Uterus (tissue), 4 donors: ENCODE data around the gene RFX3. TPM values are rescaled to one million over a fixed set of nuclear protein-coding genes. Genes with fewer than 3 reads are reported as not detected.

Experiments
- DNase-seq, 2 donors: peaks; one replicate each; pipeline ENCODE4 v3.0.0-alpha.2; 2019 to 2020
- H3K27ac ChIP-seq, 2 donors: fragments of 200-600 bp; sonication (generic); 1 replicate in 1 of 2; 2 replicates in 1 of 2; pipeline ENCODE4 v1.5.1; 2016 to 2018
- H3K27me3 ChIP-seq, 2 donors: fragments of 200-600 bp; sonication (generic); one replicate each; pipeline ENCODE4 v1.5.1; 2018 to 2019; ENCODE audit warnings: control low read depth in 1 of 2
- H3K36me3 ChIP-seq, 2 donors: fragments of 200-600 bp; sonication (generic); one replicate each; pipeline ENCODE4 v1.5.1; 2019; ENCODE audit warnings: control low read depth in 1 of 2
- H3K4me1 ChIP-seq, 2 donors: fragments of 200-600 bp; sonication (generic); one replicate each; pipeline ENCODE4 v1.5.1; 2018 to 2019; ENCODE audit warnings: control low read depth in 1 of 2
- H3K4me3 ChIP-seq, 2 donors: fragments of 200-600 bp; sonication (generic); 1 replicate in 1 of 2; 2 replicates in 1 of 2; pipeline ENCODE4 v1.5.1; 2018 to 2019; ENCODE audit warnings: mild to moderate bottlenecking in 1 of 2
- H3K9me3 ChIP-seq, 2 donors: fragments of 200-600 bp; sonication (generic); one replicate each; pipeline ENCODE4 v1.5.1; 2019; ENCODE audit warnings: control low read depth in 1 of 2
- CTCF ChIP-seq, 4 experiments: fragments of 200-600 bp in 2 of 4; fragments of 450-650 bp in 2 of 4; sonication (generic) in 2 of 4; IDR thresholded peaks; one replicate each; pipeline ENCODE4 v1.5.1; 2016 to 2019; ENCODE audit warnings: antibody characterized with exemption in 4 of 4, mild to moderate bottlenecking in 2 of 4, moderate library complexity in 1 of 4
- POLR2A ChIP-seq, 2 donors: fragments of 450-650 bp; IDR thresholded peaks; one replicate each; pipeline ENCODE4 v1.6.1; 2016; ENCODE audit warnings: antibody characterized with exemption in 2 of 2, mild to moderate bottlenecking in 1 of 2, moderate library complexity in 1 of 2
- intact Hi-C: fragments of 100-400 bp; cut with DNase I; formaldehyde crosslinking; loops from one replicate; pipeline ENCODE4 v1.15.1; 2023; ENCODE audit warnings: low total_unique reads
- total RNA-seq, 4 donors: library from RNA; depleted of rRNA in 3 of 4; stranded (reverse); fragments of >200 nt in 3 of 4; gene quantifications; one replicate each; pipeline versions ENCODE4 v1.1.0 to v1.2.4, GENCODE V29; 2014 to 2023
- donor health status: DM: yes; HTN: yes; CAD: no.

RFX3 gene
- total RNA-seq, 4 donors from 2014 or later, result 8.5 to 43.3 (median 21.9) TPM

- no peak for TF ChIP-seq CTCF (IDR thresholded peaks at IDR 0.05)
- TF ChIP-seq POLR2A (IDR thresholded peaks at IDR 0.05), result no peak
- Histone ChIP-seq H3K4me3 (no peak overlapping the region), H3K4me1 (no peaks in the 10 kb centered on the region), H3K27ac (no peak overlapping the region), H3K27me3 (no peaks in the 10 kb centered on the region), H3K36me3 (no peaks in the 10 kb centered on the region), H3K9me3 (no peaks in the 10 kb centered on the region)
- intact Hi-C loops, result no loop called here
- no peak for DNase-seq
These were observed 183.5 kb downstream of the RFX3 start for GRCh38 chr9:3342159-3342777.

DNA sequence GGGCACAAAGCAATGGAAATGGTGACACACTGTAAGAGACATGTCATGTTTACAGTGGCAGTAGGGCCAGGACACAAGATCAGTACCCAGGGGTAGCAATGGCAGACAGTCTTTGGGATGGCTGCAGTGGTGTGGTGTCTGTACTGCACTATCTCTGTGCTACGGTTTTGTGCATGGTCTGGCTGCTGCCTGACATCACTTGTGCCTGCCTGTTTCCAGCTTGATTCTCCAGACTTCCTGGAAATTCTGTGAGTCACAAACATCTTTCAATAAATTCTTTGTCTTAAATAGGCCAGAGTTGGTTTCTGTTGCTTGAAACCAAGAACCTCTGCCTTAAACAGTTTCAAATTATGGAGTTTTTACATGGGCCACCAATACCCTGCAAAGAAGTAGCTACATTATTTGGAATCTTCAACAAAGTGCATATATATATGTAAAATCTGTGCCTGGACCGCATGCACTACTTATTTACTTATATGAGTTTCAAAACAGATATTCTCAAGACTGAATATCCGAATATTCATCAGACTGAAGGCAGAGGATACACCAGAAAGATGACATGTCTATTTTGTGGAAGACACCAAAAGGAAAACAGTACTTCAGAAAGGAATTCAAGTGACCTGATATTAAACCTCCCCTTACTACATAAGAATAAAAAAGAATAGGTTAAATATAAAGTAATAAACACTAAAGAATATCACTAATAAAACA is 188.1 kb downstream of the RFX3 start:
- intact Hi-C loops, result no loop called here
- Histone ChIP-seq H3K4me3 (no peak overlapping the region), H3K9me3 (no peaks in the 10 kb centered on the region), H3K4me1 (no peaks in the 10 kb centered on the region), H3K27ac (no peak overlapping the region), H3K27me3 (no peaks in the 10 kb centered on the region), H3K36me3 (no peaks in the 10 kb centered on the region)
- DNase-seq, result no peak
- TF ChIP-seq CTCF (IDR thresholded peaks at IDR 0.05), result no peak
- TF ChIP-seq POLR2A (IDR thresholded peaks at IDR 0.05), result no peak

DNA sequence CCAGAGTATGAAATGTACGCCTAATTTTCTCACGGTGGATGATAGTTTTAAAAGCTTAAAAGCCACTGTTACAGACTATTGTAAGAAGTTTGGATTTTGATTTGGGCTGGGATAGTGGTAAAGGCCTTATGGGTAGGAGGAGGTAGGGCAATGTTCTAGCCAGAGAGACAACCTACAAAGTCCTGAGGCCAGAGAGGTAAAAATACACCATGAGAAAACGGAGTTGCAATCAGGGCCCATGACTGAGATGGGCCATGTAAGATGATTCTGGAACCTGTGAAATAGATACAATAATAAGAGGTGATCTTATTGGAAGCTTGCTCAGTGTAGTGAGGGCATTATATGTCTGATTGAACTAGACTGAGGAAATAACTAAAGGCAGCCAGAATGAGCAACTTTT is 188.8 kb downstream of the RFX3 start:
- no peaks in the 10 kb centered on the region for H3K36me3 ChIP-seq
- no peak overlapping the region for H3K27ac ChIP-seq
- no peak for DNase-seq
- H3K9me3 ChIP-seq, result no peaks in the 10 kb centered on the region
- no peaks in the 10 kb centered on the region for H3K27me3 ChIP-seq
- intact Hi-C loops, result no loop called here
- H3K4me1 ChIP-seq, result no peaks in the 10 kb centered on the region
- TF ChIP-seq CTCF (IDR thresholded peaks at IDR 0.05) (no peak), POLR2A (IDR thresholded peaks at IDR 0.05) (no peak)
- no peak overlapping the region for H3K4me3 ChIP-seq

- Histone ChIP-seq H3K27me3 (no peaks in the 10 kb centered on the region), H3K27ac (no peak overlapping the region), H3K4me3 (no peak overlapping the region), H3K4me1 (no peaks in the 10 kb centered on the region), H3K36me3 (no peaks in the 10 kb centered on the region), H3K9me3 (no peaks in the 10 kb centered on the region)
- intact Hi-C loops, result no loop called here
- no peak for DNase-seq
- TF ChIP-seq POLR2A (IDR thresholded peaks at IDR 0.05) (no peak), CTCF (IDR thresholded peaks at IDR 0.05) (no peak)
These were observed 193.0 kb downstream of the RFX3 start for GRCh38 chr9:3332802-3333201.

- H3K4me1 ChIP-seq, result no peaks in the 10 kb centered on the region
- no peak for DNase-seq
- intact Hi-C loops, result no loop called here
- H3K27ac ChIP-seq, result no peak overlapping the region
- no peak for TF ChIP-seq CTCF (IDR thresholded peaks at IDR 0.05)
- H3K4me3 ChIP-seq, result no peak overlapping the region
- H3K9me3 ChIP-seq, result no peaks in the 10 kb centered on the region
- no peaks in the 10 kb centered on the region for H3K27me3 ChIP-seq
- no peaks in the 10 kb centered on the region for H3K36me3 ChIP-seq
These were observed 194.0 kb downstream of the RFX3 start for GRCh38 chr9:3331801-3332200.
